Gastrocnemius medialis (tissue), 4 donors: ENCODE measurements around the gene CGRRF1.

ENCODE experiments used
- POLR2A ChIP-seq, 2 donors: fragments of 450-650 bp; IDR thresholded peaks; one replicate each; pipeline ENCODE4 v1.6.1; 2017; ENCODE audit warnings: antibody characterized with exemption in 2 of 2, mild to moderate bottlenecking in 2 of 2, moderate library complexity in 2 of 2
- TF ChIP-seq, protein P1 (sequence below), 5 experiments: fragments of 450-650 bp in 3 of 5; fragments of 200-600 bp in 2 of 5; sonication (generic) in 2 of 5; IDR thresholded peaks in 4 of 5; conservative IDR thresholded peaks in 1 of 5; 1 replicate in 4 of 5; 2 replicates in 1 of 5; pipeline ENCODE4 v1.5.1; 2016 to 2019; ENCODE audit warnings: antibody characterized with exemption in 5 of 5, mild to moderate bottlenecking in 3 of 5, moderate library complexity in 3 of 5

DNA sequence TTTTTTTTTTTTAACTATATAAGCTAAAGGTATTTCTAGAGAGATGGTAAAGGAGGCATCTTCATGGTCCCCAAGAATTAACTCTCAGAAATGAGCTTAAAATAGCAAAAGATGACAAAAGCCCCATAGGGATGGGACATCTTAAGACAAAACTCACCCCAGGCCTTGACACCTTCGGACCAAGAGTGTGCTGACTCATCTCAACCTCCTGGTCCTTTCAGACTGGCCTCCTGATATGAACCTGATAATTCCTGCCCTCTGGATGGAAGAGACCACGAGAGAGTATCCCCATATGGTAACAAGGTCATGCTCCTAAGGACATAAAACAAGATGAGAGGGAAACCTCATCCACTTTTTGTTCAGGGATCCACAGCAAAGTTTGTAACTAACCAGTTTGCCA is 12.5 kb upstream of the CGRRF1 start:
- TF ChIP-seq POLR2A (IDR thresholded peaks at IDR 0.05) = no peak
- TF ChIP-seq, protein P1, sequence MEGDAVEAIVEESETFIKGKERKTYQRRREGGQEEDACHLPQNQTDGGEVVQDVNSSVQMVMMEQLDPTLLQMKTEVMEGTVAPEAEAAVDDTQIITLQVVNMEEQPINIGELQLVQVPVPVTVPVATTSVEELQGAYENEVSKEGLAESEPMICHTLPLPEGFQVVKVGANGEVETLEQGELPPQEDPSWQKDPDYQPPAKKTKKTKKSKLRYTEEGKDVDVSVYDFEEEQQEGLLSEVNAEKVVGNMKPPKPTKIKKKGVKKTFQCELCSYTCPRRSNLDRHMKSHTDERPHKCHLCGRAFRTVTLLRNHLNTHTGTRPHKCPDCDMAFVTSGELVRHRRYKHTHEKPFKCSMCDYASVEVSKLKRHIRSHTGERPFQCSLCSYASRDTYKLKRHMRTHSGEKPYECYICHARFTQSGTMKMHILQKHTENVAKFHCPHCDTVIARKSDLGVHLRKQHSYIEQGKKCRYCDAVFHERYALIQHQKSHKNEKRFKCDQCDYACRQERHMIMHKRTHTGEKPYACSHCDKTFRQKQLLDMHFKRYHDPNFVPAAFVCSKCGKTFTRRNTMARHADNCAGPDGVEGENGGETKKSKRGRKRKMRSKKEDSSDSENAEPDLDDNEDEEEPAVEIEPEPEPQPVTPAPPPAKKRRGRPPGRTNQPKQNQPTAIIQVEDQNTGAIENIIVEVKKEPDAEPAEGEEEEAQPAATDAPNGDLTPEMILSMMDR (IDR thresholded peaks at IDR 0.05 in 4 of 5, conservative IDR thresholded peaks at IDR 0.05 in 1 of 5) = no peak
